Activated B cell treated with CpG ODN at 0.5 μM for 24 hours (primary cell): ENCODE data around the gene SDK2. TPM values are rescaled to one million over a fixed set of nuclear protein-coding genes. Genes with fewer than 3 reads are reported as not detected.

ENCODE experiments used
- ATAC-seq: fragments of 200-7000 bp; cut with Tn5 transposase; one replicate; pipeline ENCODE4 v1.10.0; 2021; ENCODE audit warnings: low read depth, mild to moderate bottlenecking, moderate library complexity
- CTCF ChIA-PET: fragments of 350-600 bp; sonication (Branson Sonifier 250); formaldehyde crosslinking; loops from one replicate; lab custom pipeline; 2021; ENCODE audit warnings: antibody characterized with exemption; lab: Charles Lee
- POLR2A ChIA-PET: fragments of 350-600 bp; sonication (Branson Sonifier 250); formaldehyde crosslinking; loops from one replicate; lab custom pipeline; 2021; ENCODE audit warnings: antibody characterized with exemption; lab: Charles Lee
- DNase-seq: peaks from one replicate; pipeline ENCODE4 v3.0.0; 2022
- H3K27ac Mint-ChIP-seq: one replicate; pipeline ENCODE4 v1.8.0; 2020; ENCODE audit warnings: mixed read lengths
- H3K27me3 Mint-ChIP-seq: one replicate; pipeline ENCODE4 v1.8.0; 2021; ENCODE audit warnings: mixed read lengths
- H3K36me3 Mint-ChIP-seq: one replicate; pipeline ENCODE4 v1.8.0; 2021; ENCODE audit warnings: low read depth, mixed read lengths
- H3K4me1 Mint-ChIP-seq: one replicate; pipeline ENCODE4 v1.8.0; 2021; ENCODE audit warnings: mixed read lengths
- H3K4me3 Mint-ChIP-seq: one replicate; pipeline ENCODE4 v1.8.0; 2020; ENCODE audit warnings: mild to moderate bottlenecking, mixed read lengths
- H3K9me3 Mint-ChIP-seq: one replicate; pipeline ENCODE4 v1.8.0; 2020; ENCODE audit warnings: mixed read lengths
- intact Hi-C: fragments of 100-400 bp; cut with micrococcal nuclease; formaldehyde crosslinking; loops from one replicate; pipeline ENCODE4 v1.15.1; 2024
- total RNA-seq: library from RNA; stranded (reverse); gene quantifications from 2 replicates; pipeline ENCODE4 v1.2.3, GENCODE V29; 2022
- TF ChIP-seq, protein P1 (sequence below): fragments of 200-600 bp; IDR thresholded peaks from one replicate; pipeline ENCODE4 v1.8.0; 2022; ENCODE audit warnings: antibody characterized with exemption, mild to moderate bottlenecking

The SDK2 gene
- total RNA-seq, 1 donor from 2014 or later, result 2.5 TPM

DNA sequence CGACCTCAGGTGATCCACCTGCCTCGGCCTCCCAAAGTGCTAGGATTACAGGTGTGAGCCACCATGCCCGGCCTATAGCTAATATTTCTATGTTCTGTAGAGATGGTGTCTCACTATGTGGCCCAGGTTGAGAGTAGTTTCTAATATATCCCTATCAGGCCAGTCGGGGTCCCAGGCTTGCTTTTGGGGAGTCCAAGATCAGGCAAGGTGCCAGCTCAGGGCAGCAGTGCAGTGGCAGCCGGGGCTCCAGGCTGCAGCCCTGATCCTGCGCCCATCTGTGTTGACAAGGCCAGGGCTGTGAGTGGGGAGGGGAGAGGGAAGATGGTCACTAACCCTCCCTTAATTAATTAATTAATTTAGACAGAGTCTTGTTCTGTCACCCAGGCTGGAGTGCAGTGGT, 254.8 kb downstream of the SDK2 start:
- TF ChIP-seq, protein P1, sequence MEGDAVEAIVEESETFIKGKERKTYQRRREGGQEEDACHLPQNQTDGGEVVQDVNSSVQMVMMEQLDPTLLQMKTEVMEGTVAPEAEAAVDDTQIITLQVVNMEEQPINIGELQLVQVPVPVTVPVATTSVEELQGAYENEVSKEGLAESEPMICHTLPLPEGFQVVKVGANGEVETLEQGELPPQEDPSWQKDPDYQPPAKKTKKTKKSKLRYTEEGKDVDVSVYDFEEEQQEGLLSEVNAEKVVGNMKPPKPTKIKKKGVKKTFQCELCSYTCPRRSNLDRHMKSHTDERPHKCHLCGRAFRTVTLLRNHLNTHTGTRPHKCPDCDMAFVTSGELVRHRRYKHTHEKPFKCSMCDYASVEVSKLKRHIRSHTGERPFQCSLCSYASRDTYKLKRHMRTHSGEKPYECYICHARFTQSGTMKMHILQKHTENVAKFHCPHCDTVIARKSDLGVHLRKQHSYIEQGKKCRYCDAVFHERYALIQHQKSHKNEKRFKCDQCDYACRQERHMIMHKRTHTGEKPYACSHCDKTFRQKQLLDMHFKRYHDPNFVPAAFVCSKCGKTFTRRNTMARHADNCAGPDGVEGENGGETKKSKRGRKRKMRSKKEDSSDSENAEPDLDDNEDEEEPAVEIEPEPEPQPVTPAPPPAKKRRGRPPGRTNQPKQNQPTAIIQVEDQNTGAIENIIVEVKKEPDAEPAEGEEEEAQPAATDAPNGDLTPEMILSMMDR, result no peak
- ATAC-seq (no peak), DNase-seq (no peak)
- peaks cover 45% of the 10 kb centered on the region for H3K36me3 Mint-ChIP-seq
- no peak overlapping the region for H3K27ac Mint-ChIP-seq
- intact Hi-C loops, result no loop called here
- CTCF ChIA-PET, result no interaction called here
- POLR2A ChIA-PET, result interaction anchor here (0.6 kb wide), 1 partner anchor 614 kb away, joined by 6 read pairs; no protein-coding TSS in a partner anchor
- H3K27me3 Mint-ChIP-seq, result no peaks in the 10 kb centered on the region
- no peak overlapping the region for H3K4me3 Mint-ChIP-seq
- no peaks in the 10 kb centered on the region for H3K9me3 Mint-ChIP-seq
- H3K4me1 Mint-ChIP-seq, result no peaks in the 10 kb centered on the region

DNA sequence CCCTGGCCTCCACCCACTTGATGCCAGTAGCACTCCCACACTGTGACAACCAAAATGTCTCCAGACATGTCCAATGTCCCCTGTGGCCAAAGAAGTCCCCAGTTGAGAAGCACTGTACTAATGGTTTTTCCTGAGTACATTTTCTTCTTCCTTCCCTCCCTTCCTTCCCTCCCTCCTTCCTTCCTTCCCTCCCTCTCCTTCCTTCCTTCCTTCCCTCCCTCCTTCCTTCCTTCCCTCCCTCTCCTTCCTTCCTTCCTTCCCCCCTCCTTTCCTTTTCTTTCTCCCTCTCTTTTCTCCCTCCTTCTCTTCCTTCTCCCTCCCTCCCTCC, 255.7 kb downstream of the SDK2 start:
- H3K27me3 Mint-ChIP-seq, result no peaks in the 10 kb centered on the region
- H3K36me3 Mint-ChIP-seq, result peaks cover 43% of the 10 kb centered on the region
- H3K9me3 Mint-ChIP-seq, result no peaks in the 10 kb centered on the region
- TF ChIP-seq, protein P1, result no peak
- no peak overlapping the region for H3K27ac Mint-ChIP-seq
- no peak overlapping the region for H3K4me3 Mint-ChIP-seq
- intact Hi-C loops, result no loop called here
- ChIA-PET POLR2A (no interaction called here), CTCF (no interaction called here)
- DNase-seq (no peak), ATAC-seq (no peak)
- no peaks in the 10 kb centered on the region for H3K4me1 Mint-ChIP-seq

DNA sequence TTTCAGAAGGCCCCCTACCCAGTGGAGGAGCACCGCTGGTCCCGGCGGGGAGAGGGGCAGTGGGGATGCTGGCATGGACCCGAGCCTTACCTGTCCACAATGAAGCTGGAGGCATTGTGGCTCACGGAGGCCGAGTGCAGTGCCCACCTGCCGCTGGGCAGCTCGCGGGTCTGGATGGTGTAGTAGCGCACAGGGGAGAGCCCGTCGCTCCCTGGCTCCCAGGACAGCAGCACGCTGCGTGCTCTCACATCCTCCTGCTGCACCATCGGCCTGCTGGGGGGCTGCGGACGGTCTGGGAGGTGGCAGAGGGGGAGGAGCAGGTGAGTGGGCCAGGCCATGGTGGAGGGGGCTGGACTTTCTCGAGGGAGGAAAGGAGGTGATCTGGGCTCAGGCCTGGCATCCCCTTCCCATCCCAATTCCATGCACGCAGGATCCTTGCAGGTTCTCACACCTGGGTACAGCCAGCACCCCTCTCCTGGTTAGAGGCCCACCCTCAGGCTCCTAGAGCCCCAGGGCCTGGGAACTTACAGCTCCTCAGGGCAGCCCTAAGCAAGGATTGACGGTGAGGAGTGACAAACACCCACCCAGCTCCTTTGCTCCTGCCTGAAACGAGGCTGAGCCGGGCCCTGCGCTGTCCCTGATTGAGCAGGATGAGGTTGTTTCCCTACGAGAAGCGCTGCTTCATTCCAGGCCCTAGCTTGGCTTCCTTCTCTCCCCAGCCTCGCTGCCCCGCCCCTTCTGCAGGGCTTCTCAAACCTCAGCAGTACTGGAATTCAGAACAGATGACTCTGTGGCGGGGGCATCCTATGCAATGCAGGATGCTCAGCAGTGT, 256.3 kb downstream of the SDK2 start:
- TF ChIP-seq, protein P1, result no peak
- Mint-ChIP-seq H3K4me3 (no peak overlapping the region), H3K27me3 (no peaks in the 10 kb centered on the region), H3K27ac (no peak overlapping the region), H3K4me1 (no peaks in the 10 kb centered on the region), H3K9me3 (no peaks in the 10 kb centered on the region), H3K36me3 (peaks cover 45% of the 10 kb centered on the region)
- no peak for ATAC-seq
- intact Hi-C loops, result no loop called here
- no peak for DNase-seq
- CTCF ChIA-PET, result interaction anchor here (1.8 kb wide), 1 partner anchor 18 kb away, joined by 6 read pairs; no protein-coding TSS in a partner anchor
- POLR2A ChIA-PET, result no interaction called here

DNA sequence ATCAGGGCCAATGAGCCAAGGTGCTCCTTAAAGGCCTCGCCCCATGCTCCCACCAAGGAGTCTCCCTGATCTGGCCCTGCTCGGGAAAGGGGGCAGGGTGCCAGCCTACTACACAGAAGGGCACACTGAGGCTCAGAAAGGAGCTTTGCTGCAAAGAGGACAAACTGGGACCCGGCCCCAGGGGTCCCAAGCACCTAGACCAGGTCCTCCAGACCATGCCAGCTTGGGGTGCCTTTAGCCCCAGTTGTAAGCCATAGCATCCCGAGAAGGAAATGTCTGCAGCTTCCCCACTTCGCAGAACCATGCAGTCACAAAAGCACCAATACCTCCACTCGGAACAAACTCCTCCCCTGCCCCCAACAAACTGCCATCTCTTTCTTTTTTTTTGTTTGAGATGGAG, 257.7 kb downstream of the SDK2 start:
- Mint-ChIP-seq H3K36me3 (peaks cover 45% of the 10 kb centered on the region), H3K9me3 (no peaks in the 10 kb centered on the region), H3K4me3 (no peak overlapping the region), H3K4me1 (no peaks in the 10 kb centered on the region), H3K27ac (no peak overlapping the region), H3K27me3 (no peaks in the 10 kb centered on the region)
- TF ChIP-seq, protein P1, result no peak
- no peak for DNase-seq
- ChIA-PET CTCF (interaction anchor here (1.8 kb wide), 1 partner anchor 17 kb away, joined by 6 read pairs; no protein-coding TSS in a partner anchor), POLR2A (no interaction called here)
- intact Hi-C loops, result no loop called here
- ATAC-seq, result no peak

DNA sequence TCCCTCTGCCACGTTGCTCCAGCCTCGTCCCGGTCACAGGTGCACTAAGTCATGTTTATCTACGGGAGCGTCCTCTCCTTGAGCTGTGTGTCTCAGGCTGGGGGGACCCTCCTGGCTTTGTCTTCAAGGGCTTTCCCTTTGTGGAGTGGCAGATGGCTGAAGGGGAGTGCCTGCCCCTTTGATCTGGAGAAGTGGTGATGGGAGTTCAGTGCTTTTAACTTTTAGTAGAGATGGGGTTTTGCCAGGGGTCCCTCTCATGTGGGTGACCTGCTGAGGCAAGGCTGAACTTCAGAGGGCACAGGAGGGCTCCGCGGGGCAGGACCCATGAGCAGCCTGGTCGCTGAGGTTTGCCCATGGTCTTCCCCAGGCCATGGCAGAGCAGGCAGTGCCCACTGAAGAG, 259.3 kb downstream of the SDK2 start:
- peaks cover 38% of the 10 kb centered on the region for H3K36me3 Mint-ChIP-seq
- no peak for DNase-seq
- no peak overlapping the region for H3K27ac Mint-ChIP-seq
- H3K4me3 Mint-ChIP-seq, result no peak overlapping the region
- H3K4me1 Mint-ChIP-seq, result no peaks in the 10 kb centered on the region
- intact Hi-C loops, result no loop called here
- POLR2A ChIA-PET, result no interaction called here
- H3K9me3 Mint-ChIP-seq, result no peaks in the 10 kb centered on the region
- no peak for ATAC-seq
- TF ChIP-seq, protein P1, result no peak
- CTCF ChIA-PET, result interaction anchor here (1.4 kb wide), 1 partner anchor 13 kb away, joined by 4 read pairs; no protein-coding TSS in a partner anchor
- H3K27me3 Mint-ChIP-seq, result no peaks in the 10 kb centered on the region
